KOPT-K1 (cell line): Measurements from ENCODE around the gene CD2.

ENCODE experiments used
- H3K27ac ChIP-seq: fragments of 200-600 bp; sonication (generic); 2 replicates; pipeline ENCODE4 v1.5.1; 2016; ENCODE audit warnings: antibody characterized with exemption, mild to moderate bottlenecking, low read depth, low read length; ENCODE audit not compliant: poor library complexity, severe bottlenecking
- H3K36me3 ChIP-seq: fragments of 200-600 bp; sonication (generic); 2 replicates; pipeline ENCODE4 v1.5.1; 2017; ENCODE audit warnings: antibody characterized with exemption, mild to moderate bottlenecking, low read length, moderate library complexity; ENCODE audit not compliant: insufficient read depth
- H3K9me3 ChIP-seq: fragments of 200-600 bp; sonication (generic); 2 replicates; pipeline ENCODE4 v1.5.1; 2017; ENCODE audit warnings: antibody characterized with exemption, low read length, mild to moderate bottlenecking; ENCODE audit not compliant: insufficient read depth, poor library complexity, severe bottlenecking

The CD2 gene

GRCh38 chr1:116772648-116773045 is 18.4 kb downstream of the CD2 start:
- H3K36me3 ChIP-seq, result peaks cover 15% of the 10 kb centered on the region
- H3K27ac ChIP-seq, result peak overlapping the region; percentile 99

GRCh38 chr1:116775116-116775752 is 21.0 kb downstream of the CD2 start:
- H3K27ac ChIP-seq, result no peak overlapping the region

More at GRCh38 chr1:116772648-116773045, 18.4 kb downstream of the CD2 start:
- peaks cover 37% of the 10 kb centered on the region for H3K9me3 ChIP-seq

DNA sequence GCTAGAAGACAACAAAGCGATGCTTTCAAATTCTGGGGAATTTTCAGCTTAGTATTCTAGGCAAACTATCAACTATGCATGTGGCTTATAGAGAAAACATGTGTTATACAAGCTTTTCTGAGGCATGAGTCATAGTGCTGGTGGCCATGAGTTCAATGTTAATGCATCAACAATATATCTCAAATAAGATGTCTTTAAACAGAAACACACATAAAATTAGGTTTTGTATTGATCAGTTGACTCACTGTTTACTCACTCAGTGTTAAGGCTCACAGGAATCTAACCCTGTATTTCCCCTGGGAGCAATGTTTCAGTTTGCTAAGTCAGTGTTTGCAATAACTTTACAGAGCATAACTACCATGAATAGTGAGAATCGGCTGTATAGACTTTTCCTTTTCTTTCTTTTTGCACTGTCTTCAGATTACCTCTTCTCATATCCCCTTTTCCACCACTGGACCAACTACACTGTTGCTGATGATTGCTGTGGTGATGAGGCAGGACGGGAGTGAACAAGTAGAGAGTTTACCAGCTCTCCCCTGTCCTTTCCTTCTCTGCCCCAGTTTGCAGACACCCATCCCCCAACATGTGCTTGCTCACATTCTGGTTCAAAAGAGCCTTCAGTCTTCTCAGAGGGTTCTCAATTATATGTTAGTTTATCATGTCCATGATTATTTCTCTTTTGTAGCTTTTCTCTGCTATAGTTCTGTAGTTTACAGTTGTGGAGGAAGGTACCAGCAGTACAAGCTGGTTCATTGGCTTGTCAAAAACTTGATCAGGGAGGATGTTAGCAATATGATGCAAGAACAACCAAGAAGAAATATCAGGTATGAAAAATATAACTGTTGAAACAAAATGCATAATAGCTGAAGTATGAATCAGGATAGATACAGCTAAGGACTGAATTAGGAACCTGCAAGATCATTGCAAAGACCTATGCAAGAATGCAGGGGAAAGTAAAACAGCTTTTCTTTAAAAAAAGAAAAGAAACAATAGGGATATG is 23.9 kb downstream of the CD2 start:
- H3K36me3 ChIP-seq, result no peaks in the 10 kb centered on the region
- peak overlapping the region; percentile 63 for H3K27ac ChIP-seq
- peaks cover 36% of the 10 kb centered on the region for H3K9me3 ChIP-seq

More at GRCh38 chr1:116775116-116775752, 21.0 kb downstream of the CD2 start:
- no peaks in the 10 kb centered on the region for H3K36me3 ChIP-seq
- H3K9me3 ChIP-seq, result peaks cover 37% of the 10 kb centered on the region

- no peak overlapping the region for H3K27ac ChIP-seq
- no peaks in the 10 kb centered on the region for H3K36me3 ChIP-seq
- peaks cover 15% of the 10 kb centered on the region for H3K9me3 ChIP-seq
Measured at GRCh38 chr1:116781034-116781433, 26.8 kb downstream of the CD2 start.

GRCh38 chr1:116785006-116785405 is 30.8 kb downstream of the CD2 start:
- Histone ChIP-seq H3K9me3 (peaks cover 15% of the 10 kb centered on the region), H3K36me3 (no peaks in the 10 kb centered on the region), H3K27ac (peak overlapping the region; percentile 23)

GRCh38 chr1:116786049-116786448 is 31.8 kb downstream of the CD2 start:
- H3K36me3 ChIP-seq, result no peaks in the 10 kb centered on the region
- no peak overlapping the region for H3K27ac ChIP-seq
- H3K9me3 ChIP-seq, result peaks cover 15% of the 10 kb centered on the region

DNA sequence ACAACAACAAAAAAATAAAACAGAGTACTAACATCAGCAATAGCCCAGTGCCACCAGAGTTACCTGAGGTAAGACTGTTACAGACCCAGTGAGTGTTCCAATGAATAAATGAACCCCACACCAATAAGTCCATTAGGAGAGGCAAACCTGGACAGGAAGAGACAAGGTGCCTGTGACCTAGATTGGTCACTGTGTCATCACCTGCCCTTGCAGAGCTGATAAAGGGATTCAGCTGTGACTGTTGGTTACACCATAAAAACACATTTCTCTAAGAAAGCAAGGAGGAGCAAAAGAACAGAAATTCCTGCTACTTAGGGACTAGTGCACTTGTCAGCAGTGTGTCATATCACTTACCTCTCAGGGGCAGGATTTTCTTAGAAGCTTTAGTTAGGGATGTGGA is 37.5 kb downstream of the CD2 start:
- Histone ChIP-seq H3K36me3 (no peaks in the 10 kb centered on the region), H3K27ac (no peak overlapping the region), H3K9me3 (peaks cover 2% of the 10 kb centered on the region)

DNA sequence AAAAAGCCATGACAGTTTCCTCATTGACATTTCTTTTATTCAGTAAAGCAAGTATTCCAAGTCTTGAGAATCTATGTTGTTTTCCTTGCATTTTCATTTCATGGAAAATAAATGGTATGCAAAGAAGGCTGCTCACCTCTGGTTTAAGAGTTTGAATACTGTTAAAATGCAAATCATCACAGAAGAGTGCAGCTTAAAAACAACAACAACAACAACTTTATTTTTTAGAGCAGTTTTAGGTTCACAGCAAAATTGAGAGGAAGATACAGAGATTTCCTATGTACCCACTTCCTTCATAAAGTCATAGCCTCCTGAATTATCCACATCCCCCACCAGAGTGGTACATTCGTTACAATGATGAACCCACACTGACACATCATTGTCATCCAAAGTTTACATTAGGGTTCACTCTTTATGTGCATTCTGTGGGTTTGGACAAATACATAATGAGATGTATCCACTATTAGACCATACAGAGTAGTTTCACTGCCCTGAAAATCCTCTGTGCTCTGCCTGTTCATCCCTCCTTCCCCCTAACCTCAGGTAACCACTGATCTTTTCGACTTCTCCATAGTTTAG is 39.2 kb downstream of the CD2 start:
- no peaks in the 10 kb centered on the region for H3K9me3 ChIP-seq
- no peak overlapping the region for H3K27ac ChIP-seq
- no peaks in the 10 kb centered on the region for H3K36me3 ChIP-seq

DNA sequence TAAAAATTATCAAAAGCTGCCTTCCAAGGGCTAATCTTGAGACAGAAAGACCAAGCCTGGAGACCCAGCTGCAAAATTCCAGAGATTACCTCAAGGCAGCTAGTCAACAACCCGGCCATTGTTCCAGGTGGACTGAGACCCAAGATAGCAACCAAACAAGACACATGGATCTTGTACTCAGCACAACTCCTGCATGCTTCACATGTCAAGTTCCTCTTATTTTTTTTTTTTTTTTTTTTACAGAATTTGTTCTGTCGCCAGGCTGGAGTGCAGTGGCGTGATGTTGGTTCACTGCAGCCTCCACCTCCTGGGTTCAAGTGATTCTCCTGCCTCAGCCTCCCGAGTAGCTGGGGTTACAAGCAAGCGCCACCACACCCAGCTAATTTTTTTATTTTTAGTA is 40.1 kb downstream of the CD2 start:
- Histone ChIP-seq H3K27ac (no peak overlapping the region), H3K9me3 (no peaks in the 10 kb centered on the region)

DNA sequence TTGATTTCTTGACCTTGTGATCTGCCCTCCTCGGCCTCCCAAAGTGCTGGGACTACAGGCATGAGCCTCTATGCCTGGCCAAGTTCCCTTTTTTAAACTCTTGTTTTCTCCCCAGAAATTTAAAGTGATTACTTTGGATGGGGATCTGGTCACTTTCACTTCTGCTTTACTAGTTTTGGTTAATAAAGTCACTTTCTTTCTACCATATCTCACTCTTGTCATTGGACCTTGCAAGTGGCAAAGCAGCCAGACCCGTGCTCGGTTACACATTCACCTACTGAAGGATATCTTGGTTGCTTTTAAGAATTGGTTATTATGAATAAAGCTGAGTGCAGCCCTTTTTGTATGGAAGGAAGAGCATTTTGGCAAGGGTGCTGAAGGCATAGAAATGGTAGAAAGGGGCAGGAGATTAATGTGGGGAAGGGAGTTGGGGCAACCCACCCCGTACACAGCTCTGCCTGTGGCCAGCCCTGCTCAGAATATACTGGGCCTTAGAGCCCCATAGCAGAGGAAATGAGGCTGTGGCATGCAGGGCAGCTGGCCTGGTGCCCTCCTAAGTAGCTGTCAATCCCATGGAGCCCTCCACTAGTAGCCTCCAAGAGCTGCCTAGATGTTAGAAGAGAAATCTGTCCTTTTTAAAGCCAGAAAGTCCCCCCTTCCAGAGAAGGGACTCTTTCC is 40.7 kb downstream of the CD2 start:
- Histone ChIP-seq H3K9me3 (no peaks in the 10 kb centered on the region), H3K27ac (peak overlapping the region; percentile 13), H3K36me3 (no peaks in the 10 kb centered on the region)

More for the DNA sequence above, 40.1 kb downstream of the CD2 start:
- no peaks in the 10 kb centered on the region for H3K36me3 ChIP-seq

- peak overlapping the region; percentile 13 for H3K27ac ChIP-seq
Measured at GRCh38 chr1:116795482-116795829, 41.2 kb downstream of the CD2 start.

GRCh38 chr1:116804736-116805135 is 50.5 kb downstream of the CD2 start:
- Histone ChIP-seq H3K27ac (peak overlapping the region; percentile 65), H3K36me3 (no peaks in the 10 kb centered on the region), H3K9me3 (no peaks in the 10 kb centered on the region)

More at GRCh38 chr1:116795482-116795829, 41.2 kb downstream of the CD2 start:
- no peaks in the 10 kb centered on the region for H3K9me3 ChIP-seq
- H3K36me3 ChIP-seq, result no peaks in the 10 kb centered on the region

- peak overlapping the region; percentile 65 for H3K27ac ChIP-seq
Measured at GRCh38 chr1:116805398-116805797, 51.2 kb downstream of the CD2 start.

GRCh38 chr1:116806245-116806644 is 52.0 kb downstream of the CD2 start:
- H3K36me3 ChIP-seq, result no peaks in the 10 kb centered on the region
- peaks cover 1% of the 10 kb centered on the region for H3K9me3 ChIP-seq
- H3K27ac ChIP-seq, result peak overlapping the region; percentile 65

More at GRCh38 chr1:116805398-116805797, 51.2 kb downstream of the CD2 start:
- no peaks in the 10 kb centered on the region for H3K9me3 ChIP-seq
- H3K36me3 ChIP-seq, result no peaks in the 10 kb centered on the region

DNA sequence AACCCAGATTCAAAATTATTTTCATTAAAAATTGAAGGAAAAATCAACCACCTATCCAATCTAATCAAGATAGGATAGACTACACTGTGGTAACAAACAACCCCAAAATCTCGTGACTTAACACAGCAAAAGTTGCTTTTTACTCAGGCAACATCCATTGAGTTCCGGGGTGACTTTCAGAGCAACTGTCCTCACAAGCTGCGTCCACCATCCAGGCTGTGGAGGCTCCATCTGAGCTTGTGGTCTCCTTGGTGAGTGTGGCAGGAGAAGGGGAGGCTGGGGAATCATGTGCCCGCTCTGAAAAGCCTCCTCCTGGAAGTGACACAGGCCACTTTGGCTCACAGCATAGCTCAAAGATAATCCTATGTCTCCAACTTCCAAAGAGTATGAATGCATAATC is 52.4 kb downstream of the CD2 start:
- Histone ChIP-seq H3K36me3 (no peaks in the 10 kb centered on the region), H3K9me3 (peaks cover 6% of the 10 kb centered on the region), H3K27ac (peak overlapping the region; percentile 65)
